Measurements from ENCODE around the gene PCDHAC1.

PCDHAC1 gene

GRCh38 chr5:140978983-140979382 is 52.9 kb downstream of the PCDHAC1 start:
- TF ChIP-seq SNAI2 (CRISPR knock-in tag; IDR thresholded peaks at IDR 0.05) (no peak), CSDC2 (CRISPR knock-in tag; IDR thresholded peaks at IDR 0.05) (no peak), PATZ1 (CRISPR knock-in tag; IDR thresholded peaks at IDR 0.05; ENCODE audit: borderline replicate concordance) (no peak), BACH2 (CRISPR knock-in tag; IDR thresholded peaks at IDR 0.05; ENCODE audit: borderline replicate concordance) (no peak), ZC3H10 (CRISPR knock-in tag; IDR thresholded peaks at IDR 0.05) (no peak), ARNTL (CRISPR knock-in tag; IDR thresholded peaks at IDR 0.05; ENCODE audit: borderline replicate concordance, low read depth) (no peak), CREB5 (CRISPR knock-in tag; IDR thresholded peaks at IDR 0.05; ENCODE audit: low read depth) (no peak)
- no peak for ATAC-seq

All from SK-N-SH treated with all-trans-retinoic acid at 6 μM for 48 hours (cell line).